Subcutaneous abdominal adipose tissue (tissue), 5 donors: ENCODE measurements around the gene FHOD3.

Experiments used
- H3K27ac ChIP-seq: one replicate; pipeline ENCODE4 v1.7.0; 2013; ENCODE audit warnings: low read depth, mild to moderate bottlenecking, inconsistent platforms, low read length, moderate library complexity
- H3K27me3 ChIP-seq, 5 donors: one replicate each; pipeline ENCODE4 v1.7.0; 2013; ENCODE audit warnings: low read length in 5 of 5, inconsistent platforms in 1 of 5; ENCODE audit not compliant: control insufficient read depth in 5 of 5, insufficient read depth in 4 of 5
- H3K36me3 ChIP-seq, 5 donors: one replicate each; pipeline ENCODE4 v1.7.0; 2013; ENCODE audit warnings: low read length in 5 of 5; ENCODE audit not compliant: control insufficient read depth in 5 of 5, insufficient read depth in 5 of 5
- H3K4me1 ChIP-seq, 5 donors: one replicate each; pipeline ENCODE4 v1.7.0; 2013; ENCODE audit warnings: low read length in 5 of 5, mild to moderate bottlenecking in 3 of 5, moderate library complexity in 1 of 5; ENCODE audit not compliant: control insufficient read depth in 5 of 5, insufficient read depth in 5 of 5
- H3K4me3 ChIP-seq, 5 donors: one replicate each; pipeline ENCODE4 v1.7.0; 2013; ENCODE audit warnings: low read length in 5 of 5, low read depth in 1 of 5
- H3K9ac ChIP-seq, 5 donors: one replicate each; pipeline ENCODE4 v1.7.0; 2013; ENCODE audit warnings: low read length in 5 of 5, mild to moderate bottlenecking in 4 of 5, moderate library complexity in 3 of 5
- H3K9me3 ChIP-seq, 5 donors: one replicate each; pipeline ENCODE4 v1.7.0; 2013; ENCODE audit warnings: low read length in 5 of 5; ENCODE audit not compliant: control insufficient read depth in 5 of 5
- donor health status: healthy.
- donor health status: healthy.
- donor health status: healthy.
- donor health status: healthy.
- donor health status: healthy.

Gene FHOD3

GRCh38 chr18:36374262-36374661 is 76.7 kb downstream of the FHOD3 start:
- Histone ChIP-seq H3K27ac (no peak overlapping the region), H3K4me3 (no peak overlapping the region), H3K36me3 (no peaks in the 10 kb centered on the region), H3K9me3 (no peaks in the 10 kb centered on the region), H3K27me3 (peaks cover 0 to 4% (median 0%) of the 10 kb centered on the region in 5 donors), H3K9ac (no peak overlapping the region), H3K4me1 (peaks cover 0 to 3% (median 0%) of the 10 kb centered on the region in 5 donors)

GRCh38 chr18:36375118-36375517 is 77.6 kb downstream of the FHOD3 start:
- Histone ChIP-seq H3K9me3 (no peaks in the 10 kb centered on the region), H3K9ac (no peak overlapping the region), H3K27me3 (peaks cover 0 to 4% (median 0%) of the 10 kb centered on the region in 5 donors), H3K27ac (no peak overlapping the region), H3K36me3 (no peaks in the 10 kb centered on the region), H3K4me3 (no peak overlapping the region), H3K4me1 (peaks cover 0 to 3% (median 0%) of the 10 kb centered on the region in 5 donors)

- Histone ChIP-seq H3K9me3 (no peaks in the 10 kb centered on the region), H3K9ac (no peak overlapping the region), H3K27ac (no peak overlapping the region), H3K4me1 (peaks cover 0 to 3% (median 0%) of the 10 kb centered on the region in 5 donors), H3K27me3 (peaks cover 0 to 4% (median 0%) of the 10 kb centered on the region in 5 donors), H3K36me3 (no peaks in the 10 kb centered on the region), H3K4me3 (no peak overlapping the region)
Observed at GRCh38 chr18:36376361-36376760, 78.8 kb downstream of the FHOD3 start.

- Histone ChIP-seq H3K36me3 (no peaks in the 10 kb centered on the region), H3K4me3 (no peak overlapping the region), H3K4me1 (peaks cover 0 to 3% (median 0%) of the 10 kb centered on the region in 5 donors), H3K27ac (no peak overlapping the region), H3K27me3 (peaks cover 0 to 4% (median 0%) of the 10 kb centered on the region in 5 donors), H3K9ac (no peak overlapping the region), H3K9me3 (no peaks in the 10 kb centered on the region)
Observed at GRCh38 chr18:36377626-36378025, 80.1 kb downstream of the FHOD3 start.

- H3K4me3 ChIP-seq = no peak overlapping the region
- no peak overlapping the region for H3K27ac ChIP-seq
- H3K36me3 ChIP-seq = no peaks in the 10 kb centered on the region
- no peaks in the 10 kb centered on the region for H3K9me3 ChIP-seq
- H3K9ac ChIP-seq = no peak overlapping the region
- H3K4me1 ChIP-seq = peaks cover 0 to 3% (median 0%) of the 10 kb centered on the region in 5 donors
- peaks cover 0 to 4% (median 0%) of the 10 kb centered on the region in 5 donors for H3K27me3 ChIP-seq
Observed at GRCh38 chr18:36378205-36378604, 80.7 kb downstream of the FHOD3 start.

- H3K27ac ChIP-seq = no peak overlapping the region
- no peaks in the 10 kb centered on the region for H3K36me3 ChIP-seq
Observed at GRCh38 chr18:36379435-36379984, 82.0 kb downstream of the FHOD3 start.

GRCh38 chr18:36380173-36380827 is 82.8 kb downstream of the FHOD3 start:
- Histone ChIP-seq H3K9me3 (no peaks in the 10 kb centered on the region), H3K4me1 (peaks cover 0 to 3% (median 0%) of the 10 kb centered on the region in 5 donors), H3K9ac (no peak overlapping the region), H3K36me3 (no peaks in the 10 kb centered on the region), H3K27me3 (peaks cover 0 to 4% (median 0%) of the 10 kb centered on the region in 5 donors), H3K4me3 (no peak overlapping the region), H3K27ac (no peak overlapping the region)

More at GRCh38 chr18:36379435-36379984, 82.0 kb downstream of the FHOD3 start:
- Histone ChIP-seq H3K27me3 (peaks cover 0 to 4% (median 0%) of the 10 kb centered on the region in 5 donors), H3K4me1 (peaks cover 0 to 3% (median 0%) of the 10 kb centered on the region in 5 donors), H3K4me3 (no peak overlapping the region), H3K9ac (no peak overlapping the region), H3K9me3 (no peaks in the 10 kb centered on the region)

- Histone ChIP-seq H3K36me3 (no peaks in the 10 kb centered on the region), H3K9me3 (no peaks in the 10 kb centered on the region), H3K4me3 (no peak overlapping the region), H3K27ac (no peak overlapping the region), H3K9ac (no peak overlapping the region), H3K27me3 (peaks cover 0 to 4% (median 0%) of the 10 kb centered on the region in 5 donors), H3K4me1 (peaks cover 0 to 3% (median 0%) of the 10 kb centered on the region in 5 donors)
Observed at GRCh38 chr18:36381075-36381474, 83.6 kb downstream of the FHOD3 start.

GRCh38 chr18:36382854-36383253 is 85.3 kb downstream of the FHOD3 start:
- H3K9ac ChIP-seq = no peak overlapping the region
- peaks cover 0 to 4% (median 0%) of the 10 kb centered on the region in 5 donors for H3K27me3 ChIP-seq
- no peaks in the 10 kb centered on the region for H3K4me1 ChIP-seq
- no peaks in the 10 kb centered on the region for H3K36me3 ChIP-seq
- H3K4me3 ChIP-seq = no peak overlapping the region
- no peaks in the 10 kb centered on the region for H3K9me3 ChIP-seq
- H3K27ac ChIP-seq = no peak overlapping the region

- Histone ChIP-seq H3K27ac (no peak overlapping the region), H3K4me1 (no peaks in the 10 kb centered on the region), H3K4me3 (no peak overlapping the region), H3K9ac (no peak overlapping the region), H3K9me3 (no peaks in the 10 kb centered on the region), H3K36me3 (no peaks in the 10 kb centered on the region), H3K27me3 (peaks cover 0 to 4% (median 0%) of the 10 kb centered on the region in 5 donors)
Observed at GRCh38 chr18:36386150-36386920, 88.8 kb downstream of the FHOD3 start.
